ENCODE data around the gene CYP24A1.
"Not testable (repeated sequence)": the region's sequence is repeated elsewhere in the genome, so short reads cannot be mapped to it uniquely, and the experiment has no call there.

The CYP24A1 gene

GRCh38 chr20:54134445-54135220 is 39.2 kb downstream of the CYP24A1 start:
- no peak for TF ChIP-seq CTCF (IDR thresholded peaks at IDR 0.05; ENCODE audit: low read depth, low read length, missing control alignments)

GRCh38 chr20:54133434-54134427 is 40.1 kb downstream of the CYP24A1 start:
- no peak for TF ChIP-seq CTCF (IDR thresholded peaks at IDR 0.05; ENCODE audit: low read depth, low read length, missing control alignments)
- DNase-seq (ENCODE audit: low read depth): no peak
- no peak overlapping the region for H3K4me3 ChIP-seq (ENCODE audit: low read depth, low read length)

More at GRCh38 chr20:54134445-54135220, 39.2 kb downstream of the CYP24A1 start:
- no peak overlapping the region for H3K4me3 ChIP-seq (ENCODE audit: low read depth, low read length)
- no peak for DNase-seq (ENCODE audit: low read depth)

GRCh38 chr20:54132612-54133433 is 41.0 kb downstream of the CYP24A1 start:
- no peak for TF ChIP-seq CTCF (IDR thresholded peaks at IDR 0.05; ENCODE audit: low read depth, low read length, missing control alignments)
- H3K4me3 ChIP-seq (ENCODE audit: low read depth, low read length): no peak overlapping the region
- DNase-seq (ENCODE audit: low read depth): no peak

- H3K4me3 ChIP-seq (ENCODE audit: low read depth, low read length): no peak overlapping the region
- no peak for DNase-seq (ENCODE audit: low read depth)
- no peak for TF ChIP-seq CTCF (IDR thresholded peaks at IDR 0.05; ENCODE audit: low read depth, low read length, missing control alignments)
Observed at GRCh38 chr20:54131675-54132611, 41.8 kb downstream of the CYP24A1 start.

GRCh38 chr20:54131125-54131524 is 42.7 kb downstream of the CYP24A1 start:
- not testable (repeated sequence) for DNase-seq (ENCODE audit: low read depth); H3K4me3 ChIP-seq (ENCODE audit: low read depth, low read length)

- DNase-seq (ENCODE audit: low read depth): no peak
- H3K4me3 ChIP-seq (ENCODE audit: low read depth, low read length): no peak overlapping the region
- no peak for TF ChIP-seq CTCF (IDR thresholded peaks at IDR 0.05; ENCODE audit: low read depth, low read length, missing control alignments)
Observed at GRCh38 chr20:54129350-54129749, 44.4 kb downstream of the CYP24A1 start.

All from GM12864 (cell line).